Neural cell (in vitro differentiated cells): ENCODE results near the gene HIVEP3.

ENCODE experiments used
- EZH2 ChIP-seq: fragments of 200-600, 300-800 bp; shearing (Covaris generic), sonication (generic); IDR thresholded peaks from 2 replicates; pipeline ENCODE4 v1.6.1; 2014; ENCODE audit warnings: antibody characterized with exemption, low read length, borderline replicate concordance, mild to moderate bottlenecking; ENCODE audit not compliant: insufficient read depth, poor library complexity, severe bottlenecking
- POLR2AphosphoS5 ChIP-seq: IDR thresholded peaks from 2 replicates; pipeline ENCODE4 v1.6.1; 2012
- RAD21 ChIP-seq: fragments of 450-650 bp; conservative IDR thresholded peaks from 2 replicates; pipeline ENCODE4 v1.6.1; 2014; ENCODE audit warnings: antibody characterized with exemption, mild to moderate bottlenecking, moderate library complexity
- TF ChIP-seq, protein P1 (sequence below): fragments of 450-650 bp; IDR thresholded peaks from 2 replicates; pipeline ENCODE4 v1.5.1; 2014; ENCODE audit warnings: antibody characterized with exemption, mild to moderate bottlenecking, moderate library complexity; ENCODE audit not compliant: poor library complexity, severe bottlenecking
- TF ChIP-seq, protein P2 (sequence below): IDR thresholded peaks from 2 replicates; pipeline ENCODE4 v1.6.1; 2012; ENCODE audit warnings: borderline replicate concordance

DNA sequence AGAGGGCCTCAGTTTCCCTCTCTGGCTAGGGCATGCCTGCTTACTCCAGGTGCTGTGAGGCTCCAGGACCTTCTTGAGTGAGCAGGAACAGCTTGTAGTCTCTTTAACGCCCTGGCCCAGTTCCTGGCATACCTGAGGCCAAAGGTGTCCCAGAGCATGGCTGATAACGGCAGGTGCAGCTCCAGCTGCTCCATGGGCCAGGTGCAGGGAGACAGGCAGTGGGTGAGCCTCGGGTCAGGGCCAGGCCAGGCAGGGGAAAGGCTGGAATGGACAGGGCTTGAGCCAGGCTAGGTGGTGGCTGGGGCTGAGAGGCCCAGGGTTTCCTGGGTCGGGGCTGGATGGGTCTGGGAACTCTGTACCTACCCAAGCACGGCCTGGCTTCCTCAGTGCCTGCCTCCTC lies 452.6 kb downstream of the HIVEP3 start:
- TF ChIP-seq EZH2 (no peak), RAD21 (no peak), POLR2AphosphoS5 (no peak)
- TF ChIP-seq, protein P1, sequence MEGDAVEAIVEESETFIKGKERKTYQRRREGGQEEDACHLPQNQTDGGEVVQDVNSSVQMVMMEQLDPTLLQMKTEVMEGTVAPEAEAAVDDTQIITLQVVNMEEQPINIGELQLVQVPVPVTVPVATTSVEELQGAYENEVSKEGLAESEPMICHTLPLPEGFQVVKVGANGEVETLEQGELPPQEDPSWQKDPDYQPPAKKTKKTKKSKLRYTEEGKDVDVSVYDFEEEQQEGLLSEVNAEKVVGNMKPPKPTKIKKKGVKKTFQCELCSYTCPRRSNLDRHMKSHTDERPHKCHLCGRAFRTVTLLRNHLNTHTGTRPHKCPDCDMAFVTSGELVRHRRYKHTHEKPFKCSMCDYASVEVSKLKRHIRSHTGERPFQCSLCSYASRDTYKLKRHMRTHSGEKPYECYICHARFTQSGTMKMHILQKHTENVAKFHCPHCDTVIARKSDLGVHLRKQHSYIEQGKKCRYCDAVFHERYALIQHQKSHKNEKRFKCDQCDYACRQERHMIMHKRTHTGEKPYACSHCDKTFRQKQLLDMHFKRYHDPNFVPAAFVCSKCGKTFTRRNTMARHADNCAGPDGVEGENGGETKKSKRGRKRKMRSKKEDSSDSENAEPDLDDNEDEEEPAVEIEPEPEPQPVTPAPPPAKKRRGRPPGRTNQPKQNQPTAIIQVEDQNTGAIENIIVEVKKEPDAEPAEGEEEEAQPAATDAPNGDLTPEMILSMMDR, result no peak
- TF ChIP-seq, protein P2, sequence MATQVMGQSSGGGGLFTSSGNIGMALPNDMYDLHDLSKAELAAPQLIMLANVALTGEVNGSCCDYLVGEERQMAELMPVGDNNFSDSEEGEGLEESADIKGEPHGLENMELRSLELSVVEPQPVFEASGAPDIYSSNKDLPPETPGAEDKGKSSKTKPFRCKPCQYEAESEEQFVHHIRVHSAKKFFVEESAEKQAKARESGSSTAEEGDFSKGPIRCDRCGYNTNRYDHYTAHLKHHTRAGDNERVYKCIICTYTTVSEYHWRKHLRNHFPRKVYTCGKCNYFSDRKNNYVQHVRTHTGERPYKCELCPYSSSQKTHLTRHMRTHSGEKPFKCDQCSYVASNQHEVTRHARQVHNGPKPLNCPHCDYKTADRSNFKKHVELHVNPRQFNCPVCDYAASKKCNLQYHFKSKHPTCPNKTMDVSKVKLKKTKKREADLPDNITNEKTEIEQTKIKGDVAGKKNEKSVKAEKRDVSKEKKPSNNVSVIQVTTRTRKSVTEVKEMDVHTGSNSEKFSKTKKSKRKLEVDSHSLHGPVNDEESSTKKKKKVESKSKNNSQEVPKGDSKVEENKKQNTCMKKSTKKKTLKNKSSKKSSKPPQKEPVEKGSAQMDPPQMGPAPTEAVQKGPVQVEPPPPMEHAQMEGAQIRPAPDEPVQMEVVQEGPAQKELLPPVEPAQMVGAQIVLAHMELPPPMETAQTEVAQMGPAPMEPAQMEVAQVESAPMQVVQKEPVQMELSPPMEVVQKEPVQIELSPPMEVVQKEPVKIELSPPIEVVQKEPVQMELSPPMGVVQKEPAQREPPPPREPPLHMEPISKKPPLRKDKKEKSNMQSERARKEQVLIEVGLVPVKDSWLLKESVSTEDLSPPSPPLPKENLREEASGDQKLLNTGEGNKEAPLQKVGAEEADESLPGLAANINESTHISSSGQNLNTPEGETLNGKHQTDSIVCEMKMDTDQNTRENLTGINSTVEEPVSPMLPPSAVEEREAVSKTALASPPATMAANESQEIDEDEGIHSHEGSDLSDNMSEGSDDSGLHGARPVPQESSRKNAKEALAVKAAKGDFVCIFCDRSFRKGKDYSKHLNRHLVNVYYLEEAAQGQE, result no peak
